Upper lobe of left lung (tissue), 4 donors: ENCODE results near the gene IP6K2.
"Not testable (repeated sequence)": the region's sequence is repeated elsewhere in the genome, so short reads cannot be mapped to it uniquely, and the experiment has no call there.

Experiments
- EP300 ChIP-seq, 4 donors: sonication (generic); formaldehyde crosslinking; IDR thresholded peaks; one replicate each; pipeline ENCODE4 v1.5.1; 2017; ENCODE audit warnings: antibody characterized with exemption in 4 of 4, control low read depth in 2 of 4
- TF ChIP-seq, protein P1 (sequence below), 6 experiments: fragments of 450-650 bp in 4 of 6; fragments of 200-600 bp in 2 of 6; sonication (generic) in 2 of 6; IDR thresholded peaks; one replicate each; pipeline ENCODE4 v1.5.1; 2016 to 2019; ENCODE audit warnings: antibody characterized with exemption in 6 of 6

DNA sequence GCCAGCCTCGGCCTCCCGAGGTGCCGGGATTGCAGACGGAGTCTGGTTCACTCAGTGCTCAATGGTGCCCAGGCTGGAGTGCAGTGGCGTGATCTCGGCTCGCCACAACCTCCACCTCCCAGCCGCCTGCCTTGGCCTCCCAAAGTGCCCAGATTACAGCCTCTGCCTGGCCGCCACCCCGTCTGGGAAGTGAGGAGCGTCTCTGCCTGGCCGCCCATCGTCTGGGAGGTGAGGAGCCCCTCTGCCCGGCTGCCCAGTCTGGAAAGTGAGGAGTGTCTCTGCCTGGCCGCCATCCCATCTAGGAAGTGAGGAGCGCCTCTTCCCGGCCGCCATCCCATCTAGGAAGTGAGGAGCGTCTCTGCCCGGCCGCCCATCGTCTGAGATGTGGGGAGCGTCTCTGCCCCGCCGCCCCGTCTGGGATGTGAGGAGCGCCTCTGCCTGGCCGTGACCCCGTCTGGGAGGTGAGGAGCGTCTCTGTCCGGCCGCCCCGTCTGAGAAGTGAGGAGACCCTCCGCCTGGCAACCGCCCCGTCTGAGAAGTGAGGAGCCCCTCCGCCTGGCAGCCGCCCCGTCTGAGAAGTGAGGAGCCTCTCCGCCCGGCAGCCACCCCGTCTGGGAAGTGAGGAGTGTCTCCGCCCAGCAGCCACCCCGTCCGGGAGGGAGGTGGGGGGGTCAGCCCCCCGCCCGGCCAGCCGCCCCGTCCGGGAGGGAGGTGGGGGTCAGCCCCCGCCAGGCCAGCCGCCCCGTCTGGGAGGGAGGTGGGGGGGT, 16.9 kb upstream of the IP6K2 start:
- TF ChIP-seq, protein P1, sequence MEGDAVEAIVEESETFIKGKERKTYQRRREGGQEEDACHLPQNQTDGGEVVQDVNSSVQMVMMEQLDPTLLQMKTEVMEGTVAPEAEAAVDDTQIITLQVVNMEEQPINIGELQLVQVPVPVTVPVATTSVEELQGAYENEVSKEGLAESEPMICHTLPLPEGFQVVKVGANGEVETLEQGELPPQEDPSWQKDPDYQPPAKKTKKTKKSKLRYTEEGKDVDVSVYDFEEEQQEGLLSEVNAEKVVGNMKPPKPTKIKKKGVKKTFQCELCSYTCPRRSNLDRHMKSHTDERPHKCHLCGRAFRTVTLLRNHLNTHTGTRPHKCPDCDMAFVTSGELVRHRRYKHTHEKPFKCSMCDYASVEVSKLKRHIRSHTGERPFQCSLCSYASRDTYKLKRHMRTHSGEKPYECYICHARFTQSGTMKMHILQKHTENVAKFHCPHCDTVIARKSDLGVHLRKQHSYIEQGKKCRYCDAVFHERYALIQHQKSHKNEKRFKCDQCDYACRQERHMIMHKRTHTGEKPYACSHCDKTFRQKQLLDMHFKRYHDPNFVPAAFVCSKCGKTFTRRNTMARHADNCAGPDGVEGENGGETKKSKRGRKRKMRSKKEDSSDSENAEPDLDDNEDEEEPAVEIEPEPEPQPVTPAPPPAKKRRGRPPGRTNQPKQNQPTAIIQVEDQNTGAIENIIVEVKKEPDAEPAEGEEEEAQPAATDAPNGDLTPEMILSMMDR (IDR thresholded peaks at IDR 0.05), result not testable (repeated sequence)
- not testable (repeated sequence) for TF ChIP-seq EP300 (IDR thresholded peaks at IDR 0.05)
